Measurements from ENCODE around the gene APPL2.
"Not testable (repeated sequence)": the region's sequence is repeated elsewhere in the genome, so short reads cannot be mapped to it uniquely, and the experiment has no call there.

Gene APPL2

DNA sequence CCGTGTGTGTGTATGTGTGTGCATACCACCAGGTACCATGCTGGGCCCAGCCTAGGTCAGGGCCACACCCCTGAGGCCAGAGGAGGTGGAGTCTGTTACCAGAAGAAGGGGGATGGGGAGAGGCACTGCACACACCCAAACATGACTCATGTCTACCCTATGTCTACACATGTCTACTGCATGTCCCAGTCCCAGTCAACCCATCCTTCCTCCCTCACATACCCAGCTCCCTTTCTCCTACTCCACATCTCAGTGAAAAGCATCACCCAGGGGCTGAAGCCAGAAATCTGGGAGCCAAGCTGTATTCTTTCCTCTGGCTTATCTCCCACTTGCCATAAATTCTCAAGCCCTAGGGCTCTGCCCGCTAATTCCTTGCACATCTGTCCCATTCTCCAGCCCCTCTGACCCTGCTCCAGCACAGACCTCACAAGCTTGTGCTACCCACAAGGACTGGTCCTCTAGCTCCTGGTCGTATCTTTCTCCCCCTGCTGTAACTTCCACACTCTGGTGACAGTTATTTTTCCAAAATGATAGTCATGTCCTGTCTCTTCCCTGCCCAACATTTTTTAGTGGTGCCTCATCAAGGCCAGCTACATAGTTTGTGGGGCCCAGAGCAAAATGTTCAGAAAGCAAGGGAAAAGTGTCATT, 18.0 kb upstream of the APPL2 start:
- Histone ChIP-seq H3K36me3 (ENCODE audit: control insufficient read depth, low read length) (no peaks in the 10 kb centered on the region), H3K4me2 (ENCODE audit: low read length) (no peak overlapping the region), H3K27ac (ENCODE audit: low read depth, low read length) (no peak overlapping the region), H3K4me1 (ENCODE audit: control insufficient read depth, low read length) (peaks cover 2% of the 10 kb centered on the region; the same call in 1 of the 2 replicates), H3K79me2 (ENCODE audit: control insufficient read depth, low read length) (no peaks in the 10 kb centered on the region), H3K9me3 (ENCODE audit: control insufficient read depth, insufficient read depth, low read length) (no peaks in the 10 kb centered on the region), H3K9me2 (replicated peaks; ENCODE audit: control insufficient read depth, low read length) (no peaks in the 10 kb centered on the region), H4K20me1 (ENCODE audit: control insufficient read depth, insufficient read depth, low read depth, low read length) (no peaks in the 10 kb centered on the region), H3K4me3 (ENCODE audit: low read length) (no peak overlapping the region), H3K27me3 (ENCODE audit: control insufficient read depth, low read length) (no peaks in the 10 kb centered on the region), H3F3A (ENCODE audit: control insufficient read depth, insufficient read depth) (no peaks in the 10 kb centered on the region)
- TF ChIP-seq, protein P1, sequence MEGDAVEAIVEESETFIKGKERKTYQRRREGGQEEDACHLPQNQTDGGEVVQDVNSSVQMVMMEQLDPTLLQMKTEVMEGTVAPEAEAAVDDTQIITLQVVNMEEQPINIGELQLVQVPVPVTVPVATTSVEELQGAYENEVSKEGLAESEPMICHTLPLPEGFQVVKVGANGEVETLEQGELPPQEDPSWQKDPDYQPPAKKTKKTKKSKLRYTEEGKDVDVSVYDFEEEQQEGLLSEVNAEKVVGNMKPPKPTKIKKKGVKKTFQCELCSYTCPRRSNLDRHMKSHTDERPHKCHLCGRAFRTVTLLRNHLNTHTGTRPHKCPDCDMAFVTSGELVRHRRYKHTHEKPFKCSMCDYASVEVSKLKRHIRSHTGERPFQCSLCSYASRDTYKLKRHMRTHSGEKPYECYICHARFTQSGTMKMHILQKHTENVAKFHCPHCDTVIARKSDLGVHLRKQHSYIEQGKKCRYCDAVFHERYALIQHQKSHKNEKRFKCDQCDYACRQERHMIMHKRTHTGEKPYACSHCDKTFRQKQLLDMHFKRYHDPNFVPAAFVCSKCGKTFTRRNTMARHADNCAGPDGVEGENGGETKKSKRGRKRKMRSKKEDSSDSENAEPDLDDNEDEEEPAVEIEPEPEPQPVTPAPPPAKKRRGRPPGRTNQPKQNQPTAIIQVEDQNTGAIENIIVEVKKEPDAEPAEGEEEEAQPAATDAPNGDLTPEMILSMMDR (IDR thresholded peaks at IDR 0.05; ENCODE audit: low read depth, low read length, poor library complexity, severe bottlenecking), result no peak
- no peak for TF ChIP-seq EZH2phosphoT487 (IDR thresholded peaks at IDR 0.05; ENCODE audit: borderline replicate concordance, low read length)

DNA sequence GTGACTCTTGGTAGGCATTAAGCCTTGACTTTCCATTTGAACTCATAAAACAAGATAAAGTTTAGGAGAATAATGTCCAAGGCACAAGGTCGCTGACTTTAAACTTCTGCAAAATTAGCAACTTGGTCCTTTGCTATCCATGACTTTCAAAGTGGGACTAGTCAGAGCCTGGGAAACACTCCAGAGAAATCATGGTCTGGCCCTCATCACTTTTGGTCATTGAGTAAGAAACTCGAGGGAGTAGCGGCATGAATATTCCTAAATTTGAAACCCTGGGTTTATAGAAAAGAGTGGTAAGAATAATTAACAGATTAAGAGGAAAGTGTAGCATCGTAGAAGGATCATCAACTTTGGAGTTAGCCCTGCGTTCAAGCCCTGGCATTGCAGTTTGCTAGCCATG, 16.9 kb upstream of the APPL2 start:
- H3K27ac ChIP-seq (ENCODE audit: low read depth, low read length), result no peak overlapping the region
- H3K4me1 ChIP-seq (ENCODE audit: control insufficient read depth, low read length), result peaks cover 2% of the 10 kb centered on the region; the same call in 1 of the 2 replicates
- no peak overlapping the region for H3K4me2 ChIP-seq (ENCODE audit: low read length)
- no peaks in the 10 kb centered on the region for H3K36me3 ChIP-seq (ENCODE audit: control insufficient read depth, low read length)
- H3F3A ChIP-seq (ENCODE audit: control insufficient read depth, insufficient read depth), result no peaks in the 10 kb centered on the region
- H3K79me2 ChIP-seq (ENCODE audit: control insufficient read depth, low read length), result no peaks in the 10 kb centered on the region
- TF ChIP-seq, protein P1 (IDR thresholded peaks at IDR 0.05; ENCODE audit: low read depth, low read length, poor library complexity, severe bottlenecking), result no peak
- TF ChIP-seq EZH2phosphoT487 (IDR thresholded peaks at IDR 0.05; ENCODE audit: borderline replicate concordance, low read length), result no peak
- H3K27me3 ChIP-seq (ENCODE audit: control insufficient read depth, low read length), result no peaks in the 10 kb centered on the region
- no peaks in the 10 kb centered on the region for H4K20me1 ChIP-seq (ENCODE audit: control insufficient read depth, insufficient read depth, low read depth, low read length)
- no peak overlapping the region for H3K4me3 ChIP-seq (ENCODE audit: low read length)
- no peaks in the 10 kb centered on the region for H3K9me2 ChIP-seq (replicated peaks; ENCODE audit: control insufficient read depth, low read length)
- H3K9me3 ChIP-seq (ENCODE audit: control insufficient read depth, insufficient read depth, low read length), result no peaks in the 10 kb centered on the region

DNA sequence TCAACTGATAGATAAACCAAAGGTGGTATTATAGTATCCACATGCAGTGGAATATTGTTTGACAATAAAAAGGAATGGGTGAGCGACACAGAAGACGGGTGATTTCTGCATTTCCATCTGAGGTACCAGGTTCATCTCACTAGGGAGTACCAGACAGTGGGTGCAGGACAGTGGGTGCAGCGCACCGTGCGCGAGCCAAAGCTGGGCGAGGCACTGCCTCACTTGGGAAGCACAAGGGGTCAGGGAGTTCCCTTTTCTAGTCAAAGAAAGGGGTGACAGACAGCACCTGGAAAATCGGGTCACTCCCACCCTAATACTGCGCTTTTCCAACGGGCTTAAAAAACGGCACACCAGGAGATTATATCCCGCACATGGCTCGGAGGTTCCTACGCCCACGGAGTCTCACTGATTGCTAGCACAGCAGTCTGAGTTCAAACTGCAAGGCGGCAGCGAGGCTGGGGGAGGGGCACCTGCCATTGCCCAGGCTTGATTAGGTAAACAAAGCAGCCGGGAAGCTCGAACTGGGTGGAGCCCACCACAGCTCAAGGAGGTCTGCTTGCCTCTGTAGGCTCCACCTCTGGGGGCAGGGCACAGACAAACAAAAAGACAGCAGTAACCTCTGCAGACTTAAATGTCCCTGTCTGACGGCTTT, 9.9 kb upstream of the APPL2 start:
- H3K27me3 ChIP-seq (ENCODE audit: control insufficient read depth, low read length); H3K36me3 ChIP-seq (ENCODE audit: control insufficient read depth, low read length); H4K20me1 ChIP-seq (ENCODE audit: control insufficient read depth, insufficient read depth, low read depth, low read length); H3K79me2 ChIP-seq (ENCODE audit: control insufficient read depth, low read length); H3K9me3 ChIP-seq (ENCODE audit: control insufficient read depth, insufficient read depth, low read length); H3F3A ChIP-seq (ENCODE audit: control insufficient read depth, insufficient read depth); H3K4me3 ChIP-seq (ENCODE audit: low read length); H3K27ac ChIP-seq (ENCODE audit: low read depth, low read length); H3K4me2 ChIP-seq (ENCODE audit: low read length); H3K4me1 ChIP-seq (ENCODE audit: control insufficient read depth, low read length); H3K9me2 ChIP-seq (replicated peaks; ENCODE audit: control insufficient read depth, low read length): not testable (repeated sequence)

DNA sequence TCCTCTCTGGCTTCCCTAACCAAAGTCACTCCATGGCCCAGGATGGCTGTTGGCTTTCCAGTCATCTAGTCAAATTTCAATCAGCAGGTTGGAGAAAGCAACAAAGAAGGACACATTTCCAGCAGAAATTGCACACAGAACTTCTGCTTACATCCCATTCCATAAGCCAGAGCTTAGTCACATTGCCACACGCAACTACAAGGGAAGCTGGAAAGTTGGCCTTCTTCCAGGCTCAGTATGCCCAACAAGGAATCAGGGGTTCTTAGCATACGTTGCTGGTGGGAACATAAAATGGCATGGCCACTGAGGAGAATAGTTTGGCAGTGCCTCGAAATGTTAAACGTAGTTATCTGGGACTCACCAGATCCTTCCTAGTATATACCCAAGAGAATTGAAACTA, 9.3 kb upstream of the APPL2 start:
- no peak overlapping the region for H3K4me2 ChIP-seq (ENCODE audit: low read length)
- H3K9me2 ChIP-seq (replicated peaks; ENCODE audit: control insufficient read depth, low read length), result no peaks in the 10 kb centered on the region
- H3K4me1 ChIP-seq (ENCODE audit: control insufficient read depth, low read length), result peaks cover 7% of the 10 kb centered on the region
- TF ChIP-seq, protein P1 (IDR thresholded peaks at IDR 0.05; ENCODE audit: low read depth, low read length, poor library complexity, severe bottlenecking), result no peak
- TF ChIP-seq EZH2phosphoT487 (IDR thresholded peaks at IDR 0.05; ENCODE audit: borderline replicate concordance, low read length), result no peak
- no peaks in the 10 kb centered on the region for H3K36me3 ChIP-seq (ENCODE audit: control insufficient read depth, low read length)
- H3K4me3 ChIP-seq (ENCODE audit: low read length), result no peak overlapping the region
- H3F3A ChIP-seq (ENCODE audit: control insufficient read depth, insufficient read depth), result no peaks in the 10 kb centered on the region
- H3K27ac ChIP-seq (ENCODE audit: low read depth, low read length), result no peak overlapping the region
- H3K27me3 ChIP-seq (ENCODE audit: control insufficient read depth, low read length), result no peaks in the 10 kb centered on the region
- no peaks in the 10 kb centered on the region for H3K9me3 ChIP-seq (ENCODE audit: control insufficient read depth, insufficient read depth, low read length)
- no peaks in the 10 kb centered on the region for H3K79me2 ChIP-seq (ENCODE audit: control insufficient read depth, low read length)
- H4K20me1 ChIP-seq (ENCODE audit: control insufficient read depth, insufficient read depth, low read depth, low read length), result no peaks in the 10 kb centered on the region

Measured in DOHH2 (cell line).